Hepatocyte (in vitro differentiated cells): Measurements from ENCODE around the gene SAP30BP.

Experiments used
- EZH2 ChIP-seq: fragments of 200-600 bp; sonication (generic); IDR thresholded peaks from 2 replicates; pipeline ENCODE4 v1.6.1; 2016; ENCODE audit warnings: antibody characterized with exemption, mild to moderate bottlenecking, borderline replicate concordance
- TF ChIP-seq, protein P1 (sequence below): fragments of 200-600 bp; sonication (generic); IDR thresholded peaks from 2 replicates; pipeline ENCODE4 v1.5.1; 2016; ENCODE audit warnings: antibody characterized with exemption, mild to moderate bottlenecking; ENCODE audit not compliant: poor library complexity

DNA sequence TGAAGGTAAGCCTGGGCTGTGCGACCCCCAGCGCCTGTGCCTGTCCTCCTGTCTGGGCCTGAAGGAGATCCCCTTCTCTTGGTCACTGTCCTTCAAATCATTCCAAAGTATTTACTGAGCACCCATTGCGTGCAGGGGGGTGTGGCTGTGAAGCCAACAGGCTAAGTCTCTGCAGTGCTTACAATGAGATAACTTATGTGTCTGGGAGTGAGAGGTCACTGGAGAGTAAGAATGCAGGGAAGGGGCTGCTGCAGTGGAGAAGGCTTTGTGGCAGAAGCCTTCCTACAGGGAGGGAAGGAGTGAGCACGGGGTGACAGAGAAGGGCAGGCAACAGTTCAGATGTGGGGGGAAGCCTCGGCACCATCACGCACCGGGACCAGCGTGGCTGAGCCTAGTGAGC, 45.1 kb upstream of the SAP30BP start:
- TF ChIP-seq, protein P1, sequence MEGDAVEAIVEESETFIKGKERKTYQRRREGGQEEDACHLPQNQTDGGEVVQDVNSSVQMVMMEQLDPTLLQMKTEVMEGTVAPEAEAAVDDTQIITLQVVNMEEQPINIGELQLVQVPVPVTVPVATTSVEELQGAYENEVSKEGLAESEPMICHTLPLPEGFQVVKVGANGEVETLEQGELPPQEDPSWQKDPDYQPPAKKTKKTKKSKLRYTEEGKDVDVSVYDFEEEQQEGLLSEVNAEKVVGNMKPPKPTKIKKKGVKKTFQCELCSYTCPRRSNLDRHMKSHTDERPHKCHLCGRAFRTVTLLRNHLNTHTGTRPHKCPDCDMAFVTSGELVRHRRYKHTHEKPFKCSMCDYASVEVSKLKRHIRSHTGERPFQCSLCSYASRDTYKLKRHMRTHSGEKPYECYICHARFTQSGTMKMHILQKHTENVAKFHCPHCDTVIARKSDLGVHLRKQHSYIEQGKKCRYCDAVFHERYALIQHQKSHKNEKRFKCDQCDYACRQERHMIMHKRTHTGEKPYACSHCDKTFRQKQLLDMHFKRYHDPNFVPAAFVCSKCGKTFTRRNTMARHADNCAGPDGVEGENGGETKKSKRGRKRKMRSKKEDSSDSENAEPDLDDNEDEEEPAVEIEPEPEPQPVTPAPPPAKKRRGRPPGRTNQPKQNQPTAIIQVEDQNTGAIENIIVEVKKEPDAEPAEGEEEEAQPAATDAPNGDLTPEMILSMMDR = no peak
- TF ChIP-seq EZH2 = no peak
